Progenitor cell of endocrine pancreas (in vitro differentiated cells): ENCODE measurements around the gene RNU5B-1. TPM values are rescaled to one million over a fixed set of nuclear protein-coding genes. Genes with fewer than 3 reads are reported as not detected.

Source experiments
- DNase-seq: peaks from one replicate; pipeline ENCODE4 v3.0.0; 2021; ENCODE audit warnings: low spot score; ENCODE audit not compliant: unreplicated experiment
- H3K27ac Mint-ChIP-seq: 2 replicates; pipeline ENCODE4 v1.8.0; 2021; ENCODE audit warnings: mild to moderate bottlenecking, moderate library complexity, mixed read lengths
- H3K27me3 Mint-ChIP-seq: 2 replicates; pipeline ENCODE4 v1.8.0; 2021; ENCODE audit warnings: mixed read lengths
- H3K36me3 Mint-ChIP-seq: 2 replicates; pipeline ENCODE4 v1.8.0; 2022; ENCODE audit warnings: mixed read lengths; ENCODE audit not compliant: insufficient read depth
- H3K4me1 Mint-ChIP-seq: 2 replicates; pipeline ENCODE4 v1.8.0; 2021; ENCODE audit warnings: low read depth, mixed read lengths
- H3K4me3 Mint-ChIP-seq: 2 replicates; pipeline ENCODE4 v1.8.0; 2021; ENCODE audit warnings: low read depth, mild to moderate bottlenecking, moderate library complexity, mixed read lengths
- H3K9me3 Mint-ChIP-seq: 2 replicates; pipeline ENCODE4 v1.8.0; 2021; ENCODE audit warnings: low read depth, mixed read lengths
- total RNA-seq: library from RNA; stranded (reverse); gene quantifications from 2 replicates; pipeline ENCODE4 v1.2.1, GENCODE V29; 2021
- TF ChIP-seq, protein P1 (sequence below): fragments of 200-600 bp; sonication (generic); IDR thresholded peaks from one replicate; pipeline ENCODE4 v1.5.0; 2021; ENCODE audit warnings: antibody characterized with exemption, mild to moderate bottlenecking; ENCODE audit not compliant: unreplicated experiment

The RNU5B-1 gene
- total RNA-seq, 1 donor from 2014 or later, result 41.3 TPM

DNA sequence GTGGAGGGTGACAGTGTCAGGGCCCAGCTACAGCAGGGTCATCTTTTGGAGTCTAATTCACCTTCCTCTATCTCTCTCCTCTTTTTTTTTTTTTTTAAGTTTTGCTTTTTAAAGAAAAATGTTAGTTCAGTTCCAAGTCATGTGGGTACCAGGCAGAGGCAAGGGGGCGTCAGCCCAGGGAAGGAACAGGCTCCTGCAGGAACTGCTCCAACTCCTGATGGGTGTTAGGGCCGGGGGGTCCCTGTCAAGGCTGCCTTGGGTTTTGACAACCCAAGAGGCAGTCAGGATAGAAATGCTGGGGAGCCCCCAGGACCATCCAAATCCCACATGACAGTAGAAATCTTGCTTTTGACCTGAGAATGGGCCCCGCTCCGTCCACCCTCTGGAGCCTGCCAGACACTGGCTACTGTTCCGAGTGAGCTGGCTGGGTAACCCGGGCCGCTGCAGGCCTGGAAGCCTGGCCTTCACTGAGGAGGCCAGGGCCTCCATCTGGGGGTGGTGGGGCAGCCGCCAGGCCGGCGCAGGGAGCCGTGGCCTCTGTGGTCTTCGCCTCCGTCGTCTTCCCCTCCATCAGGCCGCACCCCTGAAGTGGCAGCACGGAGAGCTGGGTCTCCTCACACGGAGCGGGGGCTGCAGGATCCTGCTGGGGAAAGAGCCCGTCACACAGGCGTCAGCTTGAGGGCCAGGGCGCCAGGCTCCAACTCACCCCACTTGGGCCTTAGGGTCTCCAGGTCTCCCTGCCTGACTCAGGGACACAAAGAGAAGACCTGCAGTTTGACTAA is 24.2 kb downstream of the RNU5B-1 start:
- Mint-ChIP-seq H3K27me3 (no peaks in the 10 kb centered on the region), H3K27ac (no peak overlapping the region), H3K4me1 (peaks cover 5% of the 10 kb centered on the region), H3K9me3 (no peaks in the 10 kb centered on the region), H3K4me3 (no peak overlapping the region), H3K36me3 (peaks cover 18% of the 10 kb centered on the region)
- TF ChIP-seq, protein P1, sequence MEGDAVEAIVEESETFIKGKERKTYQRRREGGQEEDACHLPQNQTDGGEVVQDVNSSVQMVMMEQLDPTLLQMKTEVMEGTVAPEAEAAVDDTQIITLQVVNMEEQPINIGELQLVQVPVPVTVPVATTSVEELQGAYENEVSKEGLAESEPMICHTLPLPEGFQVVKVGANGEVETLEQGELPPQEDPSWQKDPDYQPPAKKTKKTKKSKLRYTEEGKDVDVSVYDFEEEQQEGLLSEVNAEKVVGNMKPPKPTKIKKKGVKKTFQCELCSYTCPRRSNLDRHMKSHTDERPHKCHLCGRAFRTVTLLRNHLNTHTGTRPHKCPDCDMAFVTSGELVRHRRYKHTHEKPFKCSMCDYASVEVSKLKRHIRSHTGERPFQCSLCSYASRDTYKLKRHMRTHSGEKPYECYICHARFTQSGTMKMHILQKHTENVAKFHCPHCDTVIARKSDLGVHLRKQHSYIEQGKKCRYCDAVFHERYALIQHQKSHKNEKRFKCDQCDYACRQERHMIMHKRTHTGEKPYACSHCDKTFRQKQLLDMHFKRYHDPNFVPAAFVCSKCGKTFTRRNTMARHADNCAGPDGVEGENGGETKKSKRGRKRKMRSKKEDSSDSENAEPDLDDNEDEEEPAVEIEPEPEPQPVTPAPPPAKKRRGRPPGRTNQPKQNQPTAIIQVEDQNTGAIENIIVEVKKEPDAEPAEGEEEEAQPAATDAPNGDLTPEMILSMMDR, result no peak
- no peak for DNase-seq

DNA sequence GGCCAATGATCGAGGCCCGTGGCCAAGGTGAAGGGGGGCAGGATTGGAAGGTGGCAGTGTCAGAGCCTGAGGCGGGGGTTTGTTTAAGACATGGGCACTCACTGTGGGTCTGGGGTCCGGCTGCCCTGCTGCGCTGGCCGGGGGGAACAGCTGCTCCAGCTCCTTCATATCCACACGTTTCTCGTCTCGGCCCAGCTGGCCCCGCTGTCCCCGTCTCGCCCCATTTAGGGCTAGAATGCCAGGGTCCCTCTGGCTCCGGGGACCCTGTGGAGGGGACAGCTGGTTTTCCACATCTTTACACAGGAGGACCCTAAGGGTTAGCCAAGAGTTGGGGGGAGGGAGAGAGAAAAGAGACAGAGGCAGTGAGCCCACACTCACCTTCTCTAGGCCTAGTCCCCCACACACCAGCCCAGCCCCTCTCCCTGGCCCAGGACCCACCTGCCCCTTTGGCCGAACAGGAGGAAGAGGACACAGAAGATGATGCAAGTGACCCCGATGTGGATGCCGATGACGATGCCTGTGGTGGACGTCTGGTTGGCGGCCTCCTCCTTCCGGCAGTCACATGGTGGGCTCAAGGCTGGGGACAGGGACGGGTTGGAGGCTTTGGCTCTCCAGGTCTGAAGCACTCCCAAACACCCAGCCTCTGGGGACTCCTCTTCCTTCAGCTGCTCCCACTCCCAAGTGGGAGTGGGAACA is 25.0 kb downstream of the RNU5B-1 start:
- Mint-ChIP-seq H3K9me3 (no peaks in the 10 kb centered on the region), H3K4me1 (peaks cover 12% of the 10 kb centered on the region)

DNA sequence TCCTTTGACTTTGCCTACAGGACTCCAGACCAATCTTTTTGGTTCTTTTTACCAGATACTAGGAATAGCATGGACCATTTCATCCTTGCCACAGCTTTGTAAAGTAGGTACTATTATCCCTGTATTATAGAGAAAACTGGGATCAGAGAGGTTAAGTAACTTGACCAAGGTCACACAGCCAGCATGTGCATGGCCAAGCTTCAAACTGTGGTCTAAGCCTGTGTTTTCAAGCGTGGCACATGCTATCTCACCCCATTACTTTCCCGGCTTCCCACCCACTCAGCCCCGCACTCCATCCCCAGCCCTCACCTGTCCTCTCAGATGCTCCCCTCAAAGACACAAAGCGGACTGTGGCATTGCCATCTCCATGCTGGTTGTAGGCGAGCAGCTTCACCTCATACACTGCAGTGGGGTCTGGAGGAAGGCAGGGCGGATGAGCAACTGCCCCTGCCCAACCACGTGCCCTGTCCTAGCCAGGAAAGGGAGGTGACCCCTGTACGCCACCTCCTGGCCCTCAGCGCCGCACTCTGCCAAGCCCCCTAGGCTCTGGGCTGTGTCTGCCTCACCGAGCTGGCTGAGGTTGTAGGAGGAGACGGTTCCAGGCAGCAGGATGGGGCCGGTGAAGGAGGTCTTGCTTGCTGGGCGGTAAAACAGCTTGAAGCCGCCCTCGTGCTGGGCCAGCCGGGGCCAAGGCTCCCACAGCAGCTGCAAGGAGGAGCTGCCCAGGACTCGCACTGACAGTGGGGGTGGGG is 25.7 kb downstream of the RNU5B-1 start:
- H3K27me3 Mint-ChIP-seq, result no peaks in the 10 kb centered on the region
- no peaks in the 10 kb centered on the region for H3K9me3 Mint-ChIP-seq
- no peak overlapping the region for H3K27ac Mint-ChIP-seq
- H3K4me1 Mint-ChIP-seq, result peaks cover 12% of the 10 kb centered on the region
- TF ChIP-seq, protein P1, result no peak
- H3K4me3 Mint-ChIP-seq, result no peak overlapping the region
- DNase-seq, result no peak
- peaks cover 18% of the 10 kb centered on the region for H3K36me3 Mint-ChIP-seq

More for the DNA sequence above, 25.0 kb downstream of the RNU5B-1 start:
- H3K27ac Mint-ChIP-seq, result no peak overlapping the region
- H3K27me3 Mint-ChIP-seq, result no peaks in the 10 kb centered on the region
- TF ChIP-seq, protein P1, result no peak
- no peak for DNase-seq
- H3K36me3 Mint-ChIP-seq, result peaks cover 18% of the 10 kb centered on the region
- no peak overlapping the region for H3K4me3 Mint-ChIP-seq

DNA sequence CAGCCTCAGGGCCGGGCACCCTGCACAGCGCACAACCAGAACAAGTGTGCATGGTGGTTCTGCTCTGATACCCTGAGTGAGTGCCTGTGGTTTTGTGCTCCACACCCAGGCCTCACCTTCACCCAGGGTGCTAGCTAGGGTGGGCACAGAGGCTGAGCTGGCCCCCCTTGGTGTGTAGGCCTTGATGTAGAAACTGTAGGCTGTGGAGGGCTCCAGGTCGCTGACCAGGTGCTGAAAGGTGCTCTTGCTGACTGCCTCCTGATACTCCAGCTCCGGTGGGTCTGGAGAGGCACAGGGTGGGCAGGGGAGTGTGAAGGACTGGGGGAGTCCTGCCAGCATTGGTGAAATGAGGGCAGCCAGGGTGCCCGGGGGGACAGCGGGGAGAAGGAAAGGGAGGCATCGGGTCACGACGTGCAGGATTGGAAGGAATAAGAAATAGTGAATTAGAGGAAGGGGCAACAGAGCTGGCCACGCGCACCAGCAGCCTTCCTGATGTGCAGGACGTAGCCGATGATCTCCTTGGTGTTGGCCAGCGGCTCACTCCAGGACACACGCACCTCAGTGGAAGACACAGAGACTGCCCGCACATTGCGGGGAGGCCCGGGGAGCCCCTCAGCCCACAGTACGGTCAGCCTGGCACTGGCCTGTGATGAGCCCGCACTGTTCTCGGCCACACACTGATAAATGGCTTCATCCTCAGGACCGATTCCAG is 26.6 kb downstream of the RNU5B-1 start:
- TF ChIP-seq, protein P1, result no peak
- Mint-ChIP-seq H3K9me3 (no peaks in the 10 kb centered on the region), H3K27ac (no peak overlapping the region), H3K36me3 (peaks cover 18% of the 10 kb centered on the region), H3K4me3 (no peak overlapping the region), H3K4me1 (peaks cover 10% of the 10 kb centered on the region), H3K27me3 (no peaks in the 10 kb centered on the region)
- no peak for DNase-seq
